Retinal pigment epithelial cell (primary cell): Measurements from ENCODE around the gene CHIT1.

ENCODE experiments used
- DNase-seq: peaks from one replicate; pipeline ENCODE4 v3.0.0-alpha.2; 2010; ENCODE audit warnings: low read depth
- H3K4me3 ChIP-seq: 2 replicates; pipeline ENCODE4 v1.5.1; 2011; ENCODE audit warnings: mild to moderate bottlenecking, low read length, control low read depth, moderate library complexity
- CTCF ChIP-seq: conservative IDR thresholded peaks from 2 replicates; pipeline ENCODE4 v1.5.1; 2011; ENCODE audit warnings: low read depth, low read length, control low read depth, inconsistent platforms

Gene CHIT1

DNA sequence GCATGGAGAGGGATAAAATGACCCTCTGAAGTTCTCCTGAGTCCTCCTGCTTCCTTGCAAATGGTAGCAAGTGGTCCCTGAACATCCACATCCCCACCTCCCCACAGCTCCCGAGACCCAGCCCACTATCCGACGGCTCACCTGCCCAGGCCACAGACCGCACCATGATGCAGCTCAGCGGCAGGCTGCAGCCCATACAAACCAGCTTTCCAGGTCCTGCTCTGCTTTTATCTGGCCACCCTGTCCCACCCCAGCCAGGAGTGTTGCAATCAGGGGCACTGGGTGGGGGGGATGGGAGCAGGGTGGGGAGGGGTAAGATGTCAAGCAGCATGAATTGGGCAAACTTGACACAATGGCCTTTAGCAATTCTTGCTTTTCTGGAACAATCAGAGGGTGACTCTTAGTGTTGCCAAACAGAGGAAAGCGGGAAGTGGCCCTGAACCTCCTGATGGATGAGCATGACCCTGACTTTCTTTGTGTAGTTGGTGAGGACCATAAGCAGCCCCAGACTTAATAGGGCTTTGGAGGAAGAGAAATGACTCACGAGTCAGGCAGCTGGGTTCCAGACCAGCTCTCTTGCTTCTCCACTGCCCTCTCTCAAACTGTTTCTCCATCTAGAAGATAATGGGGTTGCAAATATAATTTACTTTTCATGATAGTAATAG is at the start of gene CHIT1:
Gene CHIT1, minus strand, starts transcription at position 203 of the 665 bp plus-strand sequence. Its CDS starts 37 bp downstream, at position 166.
- no peak for DNase-seq
- no peak within 1 kb of the TSS for H3K4me3 ChIP-seq
- TF ChIP-seq CTCF = no peak

DNA sequence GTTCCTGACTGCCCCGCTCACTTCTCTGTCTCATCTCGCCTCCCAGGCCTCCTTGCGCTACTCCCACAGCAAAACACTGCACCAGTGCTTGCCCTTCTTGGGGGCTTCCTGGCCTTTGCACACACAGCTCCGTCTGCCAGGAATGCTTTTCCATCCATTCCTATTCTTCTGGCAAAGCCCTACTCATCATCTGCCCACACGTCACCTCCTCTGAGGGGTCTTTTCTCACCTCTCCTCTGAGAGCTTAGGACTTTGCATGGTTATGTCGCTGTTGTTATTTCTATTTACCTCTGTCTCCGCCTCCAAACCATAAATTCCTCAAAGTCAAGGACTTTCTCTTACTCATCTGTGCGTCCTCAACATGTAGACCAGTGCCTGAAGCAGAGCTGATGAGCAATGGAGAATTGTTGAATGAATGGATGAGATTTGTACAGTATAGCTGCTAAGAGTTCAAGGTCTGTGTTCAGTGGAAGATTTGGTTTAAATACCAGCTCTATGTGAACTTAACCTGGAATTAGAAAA is 49.5 kb upstream of the CHIT1 start:
- no peak overlapping the region for H3K4me3 ChIP-seq
- no peak for DNase-seq
- TF ChIP-seq CTCF = no peak

DNA sequence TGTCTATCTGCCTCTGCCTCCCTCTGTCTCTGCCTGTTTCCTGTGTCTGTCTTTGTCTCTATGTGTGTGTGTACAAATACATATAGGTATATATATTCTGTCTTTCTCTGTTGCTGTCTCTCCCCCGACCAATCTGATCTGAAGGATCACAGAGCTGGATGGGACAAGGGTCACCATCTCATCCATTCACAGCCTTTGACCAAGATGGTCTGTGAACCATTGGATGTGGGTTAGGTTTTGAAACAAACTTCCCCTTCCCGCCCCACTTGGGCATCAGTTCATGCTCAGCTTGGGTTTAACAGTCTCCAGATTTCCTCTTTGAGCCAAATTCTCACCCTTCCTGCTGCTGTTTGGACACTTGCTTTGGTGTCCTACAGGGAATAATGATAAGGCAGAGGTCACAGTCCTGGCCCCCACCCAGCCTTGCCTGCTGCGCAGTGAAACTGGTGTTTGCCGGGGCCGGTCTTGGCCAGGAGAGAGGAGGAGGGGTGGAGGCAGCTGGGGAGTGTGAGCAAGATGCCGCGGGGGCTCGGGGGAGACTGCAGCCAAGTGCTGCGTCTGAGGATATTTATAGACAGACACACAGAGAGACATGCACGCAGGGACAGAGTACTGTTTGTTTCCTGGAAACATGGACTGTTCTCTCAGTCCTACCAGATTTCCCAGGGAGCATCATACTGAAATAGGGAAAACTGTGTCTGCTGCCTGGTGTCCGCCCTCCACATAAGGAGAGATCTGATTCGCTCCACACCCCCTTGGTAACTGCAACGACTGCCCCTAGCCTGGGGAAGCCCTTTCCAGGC is 48.8 kb upstream of the CHIT1 start:
- no peak overlapping the region for H3K4me3 ChIP-seq
- no peak for DNase-seq
- TF ChIP-seq CTCF = no peak

DNA sequence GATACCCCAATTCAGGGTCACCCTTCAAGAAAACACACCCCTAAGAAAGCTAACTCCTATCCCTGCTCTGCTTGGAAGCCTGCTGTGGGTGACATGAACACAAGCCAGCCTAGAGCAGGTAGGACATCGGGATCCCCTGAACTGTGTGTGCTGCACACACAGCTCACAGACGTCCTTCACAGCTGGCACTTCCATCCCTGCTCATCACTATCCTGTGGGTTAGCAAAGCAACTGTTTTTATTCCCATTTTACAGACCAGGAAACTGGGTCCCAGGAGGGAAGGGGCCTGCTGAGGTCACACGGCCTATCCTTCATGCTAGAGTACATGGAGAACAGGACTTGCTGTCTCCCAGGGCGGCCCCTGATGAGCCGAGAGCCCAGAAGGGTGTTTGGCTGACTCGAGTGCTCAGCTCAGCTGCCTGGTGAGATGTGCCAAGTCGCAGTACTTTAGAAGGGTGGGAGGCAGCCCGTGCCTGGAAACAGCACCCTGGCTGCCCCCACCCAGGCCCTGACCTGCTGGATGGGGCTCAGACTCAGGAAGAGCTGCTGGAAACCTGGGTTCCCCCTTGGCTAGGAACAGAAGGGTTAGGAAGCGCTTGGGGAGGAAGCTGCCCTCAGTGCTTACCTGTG is 47.6 kb upstream of the CHIT1 start:
- no peak overlapping the region for H3K4me3 ChIP-seq
- no peak for DNase-seq
- no peak for TF ChIP-seq CTCF

- no peak overlapping the region for H3K4me3 ChIP-seq
- no peak for TF ChIP-seq CTCF
- no peak for DNase-seq
Measured at GRCh38 chr1:203276408-203276807, 46.9 kb upstream of the CHIT1 start.

DNA sequence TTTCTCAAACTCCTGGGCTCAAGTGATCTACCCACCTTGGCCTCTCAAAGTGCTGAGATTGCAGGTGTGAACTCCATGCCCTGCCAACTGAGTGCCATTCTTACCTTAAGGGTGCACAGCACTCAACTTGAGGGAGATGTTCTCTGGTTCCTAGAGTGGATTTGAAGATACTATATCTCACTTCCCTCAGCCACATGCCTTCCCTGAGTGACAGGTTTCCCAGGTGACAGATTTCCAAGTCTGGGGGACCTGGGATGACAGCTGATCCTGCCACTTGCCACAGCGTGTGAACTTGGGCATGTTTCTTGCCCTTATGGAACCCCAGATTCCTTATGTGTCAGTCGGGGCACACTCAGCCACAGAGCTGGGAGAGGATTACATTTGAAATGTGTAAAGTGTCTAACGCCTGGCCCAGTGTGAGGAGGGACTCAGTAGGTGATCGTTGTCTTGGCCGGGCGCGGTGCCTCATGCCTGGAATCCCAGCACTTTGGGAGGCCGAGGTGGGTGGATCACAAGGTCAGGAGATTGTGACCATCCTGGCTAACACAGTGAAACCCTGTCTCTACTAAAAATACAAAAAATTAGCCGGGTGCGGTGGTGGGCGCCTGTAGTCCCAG is 46.3 kb upstream of the CHIT1 start:
- H3K4me3 ChIP-seq = no peak overlapping the region
- DNase-seq = no peak
- TF ChIP-seq CTCF = no peak
